Activated T-cell treated with anti-CD3 and anti-CD28 coated beads, Interleukin-2, amount 50 U/mL, for 4 hours (primary cell): ENCODE data around the gene STAT3. TPM values are rescaled to one million over a fixed set of nuclear protein-coding genes. Genes with fewer than 3 reads are reported as not detected.
"Not testable (repeated sequence)": the region's sequence is repeated elsewhere in the genome, so short reads cannot be mapped to it uniquely, and the experiment has no call there.

ENCODE experiments used
- ATAC-seq, 2 donors: fragments of 200-7000 bp; cut with Tn5 transposase; one replicate each; pipeline ENCODE4 v1.10.0; 2021
- DNase-seq: peaks from one replicate; pipeline ENCODE4 v3.0.0-alpha.2; 2020
- H3K27me3 Mint-ChIP-seq: one replicate; pipeline ENCODE4 v1.8.0; 2021; ENCODE audit warnings: low read depth, mixed read lengths
- H3K36me3 Mint-ChIP-seq: one replicate; pipeline ENCODE4 v1.8.0; 2022; ENCODE audit warnings: mixed read lengths; ENCODE audit not compliant: insufficient read depth
- H3K4me1 Mint-ChIP-seq: one replicate; pipeline ENCODE4 v1.8.0; 2021; ENCODE audit warnings: low read depth, mixed read lengths
- H3K4me3 Mint-ChIP-seq: one replicate; pipeline ENCODE4 v1.8.0; 2021; ENCODE audit warnings: mild to moderate bottlenecking, moderate library complexity, mixed read lengths
- H3K9me3 Mint-ChIP-seq: one replicate; pipeline ENCODE4 v1.8.0; 2021; ENCODE audit warnings: mixed read lengths
- total RNA-seq, 3 donors: library from RNA; stranded (reverse); gene quantifications; one replicate each; pipeline ENCODE4 v1.2.1, GENCODE V29; 2021

The STAT3 gene
- total RNA-seq, 3 donors from 2014 or later = 172 to 175 (median 173) TPM

GRCh38 chr17:42334677-42335076 is 53.6 kb downstream of the STAT3 start:
- no peak overlapping the region for H3K4me3 Mint-ChIP-seq
- ATAC-seq (no peak), DNase-seq (no peak)
- H3K27me3 Mint-ChIP-seq = no peaks in the 10 kb centered on the region
- peaks cover 39% of the 10 kb centered on the region for H3K36me3 Mint-ChIP-seq
- peaks cover 35% of the 10 kb centered on the region for H3K4me1 Mint-ChIP-seq
- no peaks in the 10 kb centered on the region for H3K9me3 Mint-ChIP-seq

GRCh38 chr17:42333053-42333452 is 55.2 kb downstream of the STAT3 start:
- no peak for DNase-seq

GRCh38 chr17:42329025-42329976 is 58.9 kb downstream of the STAT3 start:
- Mint-ChIP-seq H3K36me3 (peaks cover 36% of the 10 kb centered on the region), H3K9me3 (no peaks in the 10 kb centered on the region), H3K4me3 (no peak overlapping the region), H3K27me3 (no peaks in the 10 kb centered on the region), H3K4me1 (peaks cover 13% of the 10 kb centered on the region)
- DNase-seq = no peak
- ATAC-seq = no peak

More at GRCh38 chr17:42333053-42333452, 55.2 kb downstream of the STAT3 start:
- H3K4me3 Mint-ChIP-seq = no peak overlapping the region
- peaks cover 23% of the 10 kb centered on the region for H3K4me1 Mint-ChIP-seq
- no peaks in the 10 kb centered on the region for H3K9me3 Mint-ChIP-seq
- peaks cover 37% of the 10 kb centered on the region for H3K36me3 Mint-ChIP-seq
- no peaks in the 10 kb centered on the region for H3K27me3 Mint-ChIP-seq
- peak; percentile 12 to 29 for ATAC-seq

GRCh38 chr17:42325026-42325425 is 63.2 kb downstream of the STAT3 start:
- no peaks in the 10 kb centered on the region for H3K27me3 Mint-ChIP-seq
- peaks cover 20% of the 10 kb centered on the region for H3K4me1 Mint-ChIP-seq
- DNase-seq (no peak), ATAC-seq (no peak)
- H3K4me3 Mint-ChIP-seq = no peak overlapping the region
- peaks cover 42% of the 10 kb centered on the region for H3K36me3 Mint-ChIP-seq
- no peaks in the 10 kb centered on the region for H3K9me3 Mint-ChIP-seq

GRCh38 chr17:42323268-42323773 is 64.9 kb downstream of the STAT3 start:
- Mint-ChIP-seq H3K27me3 (no peaks in the 10 kb centered on the region), H3K4me3 (no peak overlapping the region), H3K9me3 (no peaks in the 10 kb centered on the region), H3K4me1 (peaks cover 29% of the 10 kb centered on the region), H3K36me3 (peaks cover 42% of the 10 kb centered on the region)
- ATAC-seq = no peak
- no peak for DNase-seq

- Mint-ChIP-seq H3K36me3 (peaks cover 45% of the 10 kb centered on the region), H3K4me1 (peaks cover 29% of the 10 kb centered on the region), H3K9me3 (no peaks in the 10 kb centered on the region), H3K27me3 (no peaks in the 10 kb centered on the region), H3K4me3 (no peak overlapping the region)
- DNase-seq (peak; percentile 96), ATAC-seq (peak; percentile 95)
Measured at GRCh38 chr17:42322382-42323267, 65.6 kb downstream of the STAT3 start.

GRCh38 chr17:42321555-42321954 is 66.7 kb downstream of the STAT3 start:
- Mint-ChIP-seq H3K4me1 (peaks cover 37% of the 10 kb centered on the region), H3K27me3 (no peaks in the 10 kb centered on the region), H3K36me3 (peaks cover 43% of the 10 kb centered on the region), H3K9me3 (no peaks in the 10 kb centered on the region), H3K4me3 (no peak overlapping the region)
- no peak for DNase-seq
- ATAC-seq = no peak

GRCh38 chr17:42317967-42318366 is 70.3 kb downstream of the STAT3 start:
- not testable (repeated sequence) for H3K27me3 Mint-ChIP-seq, H3K9me3 Mint-ChIP-seq, ATAC-seq, DNase-seq, H3K4me3 Mint-ChIP-seq
- H3K4me1 Mint-ChIP-seq = peaks cover 58% of the 10 kb centered on the region
- peaks cover 43% of the 10 kb centered on the region for H3K36me3 Mint-ChIP-seq

GRCh38 chr17:42317266-42317845 is 70.9 kb downstream of the STAT3 start:
- H3K36me3 Mint-ChIP-seq = peaks cover 39% of the 10 kb centered on the region
- no peaks in the 10 kb centered on the region for H3K27me3 Mint-ChIP-seq
- peaks cover 55% of the 10 kb centered on the region for H3K4me1 Mint-ChIP-seq
- H3K9me3 Mint-ChIP-seq = no peaks in the 10 kb centered on the region
- no peak for ATAC-seq
- no peak overlapping the region for H3K4me3 Mint-ChIP-seq
- DNase-seq = no peak

GRCh38 chr17:42316755-42317154 is 71.5 kb downstream of the STAT3 start:
- no peaks in the 10 kb centered on the region for H3K27me3 Mint-ChIP-seq
- H3K4me3 Mint-ChIP-seq = no peak overlapping the region
- peaks cover 59% of the 10 kb centered on the region for H3K4me1 Mint-ChIP-seq
- ATAC-seq = no peak
- no peak for DNase-seq
- H3K9me3 Mint-ChIP-seq = no peaks in the 10 kb centered on the region
- H3K36me3 Mint-ChIP-seq = peaks cover 33% of the 10 kb centered on the region

GRCh38 chr17:42315402-42316156 is 72.7 kb downstream of the STAT3 start:
- Mint-ChIP-seq H3K27me3 (no peaks in the 10 kb centered on the region), H3K9me3 (no peaks in the 10 kb centered on the region), H3K36me3 (peaks cover 40% of the 10 kb centered on the region), H3K4me3 (peak overlapping the region; percentile 24), H3K4me1 (peaks cover 67% of the 10 kb centered on the region)
- DNase-seq (no peak), ATAC-seq (no peak)

GRCh38 chr17:42313773-42314566 is 74.3 kb downstream of the STAT3 start:
- Mint-ChIP-seq H3K36me3 (peaks cover 43% of the 10 kb centered on the region), H3K4me3 (no peak overlapping the region), H3K9me3 (no peaks in the 10 kb centered on the region), H3K4me1 (peaks cover 72% of the 10 kb centered on the region), H3K27me3 (no peaks in the 10 kb centered on the region)
- DNase-seq (peak; percentile 55), ATAC-seq (no peak)

- Mint-ChIP-seq H3K4me1 (peaks cover 70% of the 10 kb centered on the region), H3K4me3 (no peak overlapping the region), H3K9me3 (no peaks in the 10 kb centered on the region), H3K36me3 (peaks cover 46% of the 10 kb centered on the region), H3K27me3 (no peaks in the 10 kb centered on the region)
- ATAC-seq (no peak), DNase-seq (no peak)
Measured at GRCh38 chr17:42313389-42313772, 74.9 kb downstream of the STAT3 start.
